GM21381 (cell line): Measurements from ENCODE around the gene OTOL1.

Source experiments
- ATAC-seq: cut with Tn5 transposase; IDR thresholded peaks from one replicate; pipeline ENCODE4 v1.9.1; 2021; ENCODE audit warnings: mild to moderate bottlenecking, moderate library complexity; ENCODE audit not compliant: unreplicated experiment

OTOL1 gene

GRCh38 chr3:161496508-161496907 lies at the start of gene OTOL1:
Gene OTOL1, plus strand, starts transcription at chr3:161496808. Its CDS starts 0 bp downstream, at chr3:161496808.
- no peak for ATAC-seq

DNA sequence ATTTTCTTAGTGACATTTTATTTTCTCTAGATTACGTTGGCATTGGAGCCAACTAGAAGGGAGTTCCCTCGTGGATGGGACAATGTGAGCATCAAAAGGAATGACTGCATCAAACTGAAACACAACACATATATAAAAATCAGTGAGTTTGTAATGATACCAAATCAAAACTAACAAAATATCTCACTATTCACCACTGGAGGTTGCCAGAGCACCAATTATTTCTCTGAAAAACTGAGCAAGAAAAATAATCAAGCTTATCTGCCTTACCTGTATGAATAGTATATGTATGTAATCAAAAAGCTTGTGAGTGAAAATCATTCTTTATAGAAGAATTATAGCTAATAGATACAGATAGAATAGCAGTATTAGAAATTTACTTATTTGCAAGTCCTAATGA lies 46.8 kb upstream of the OTOL1 start:
- no peak for ATAC-seq

DNA sequence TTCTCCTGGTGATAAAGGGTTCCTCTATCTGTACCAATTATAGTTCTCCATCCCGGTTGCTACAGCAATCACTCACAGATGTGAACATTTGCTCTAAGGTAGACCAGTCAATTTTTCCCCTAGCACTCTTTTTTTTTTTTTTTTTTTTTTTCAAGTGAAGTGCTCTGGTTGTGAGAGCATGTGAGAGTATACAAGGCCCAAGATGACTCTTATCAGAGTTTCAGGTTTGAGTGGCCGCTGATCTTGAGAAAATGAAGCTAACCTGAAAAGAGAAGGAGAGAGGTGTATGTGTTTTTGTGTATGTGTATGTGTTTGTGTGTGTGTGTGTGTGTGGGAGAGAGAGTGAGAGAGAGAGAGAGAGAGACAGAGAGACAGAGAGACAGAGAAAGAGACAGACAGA lies 44.4 kb upstream of the OTOL1 start:
- no peak for ATAC-seq

DNA sequence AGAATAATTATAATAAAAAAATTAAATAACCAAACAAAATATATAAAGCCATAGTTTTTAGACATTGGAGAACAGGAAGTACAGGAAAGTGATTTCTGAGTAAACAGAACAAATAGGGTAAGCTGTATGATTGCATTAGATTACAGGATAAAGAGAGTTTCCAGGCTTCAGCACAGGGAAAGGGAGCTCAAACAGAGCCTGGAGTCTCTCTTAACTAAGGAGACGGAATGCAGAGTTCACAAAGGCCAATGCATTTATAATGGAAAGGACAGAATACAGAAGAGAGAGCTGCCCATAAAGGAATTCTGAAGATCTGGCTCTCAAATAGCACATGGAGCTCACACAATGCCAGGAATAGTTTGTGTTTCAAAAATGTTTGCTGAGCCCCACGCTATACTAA lies 42.0 kb upstream of the OTOL1 start:
- no peak for ATAC-seq

DNA sequence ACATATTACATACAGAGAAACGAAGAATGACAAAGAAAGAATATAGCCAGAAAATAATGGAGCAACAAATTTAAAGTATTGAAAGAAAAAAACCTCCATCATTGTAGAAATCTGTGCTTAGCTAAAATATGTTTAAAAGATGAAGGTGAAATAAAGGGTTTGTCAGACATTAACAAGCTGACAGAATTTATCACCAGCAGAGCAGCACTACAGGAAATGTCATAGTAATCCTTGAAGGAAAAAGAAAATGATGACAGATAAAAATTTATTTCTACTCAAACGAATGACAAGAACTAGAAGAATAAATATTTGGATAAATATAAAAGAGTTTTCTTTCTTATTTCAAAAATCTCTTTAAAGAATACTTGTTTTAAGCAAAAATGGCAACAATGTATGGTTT lies 40.6 kb upstream of the OTOL1 start:
- ATAC-seq: no peak

DNA sequence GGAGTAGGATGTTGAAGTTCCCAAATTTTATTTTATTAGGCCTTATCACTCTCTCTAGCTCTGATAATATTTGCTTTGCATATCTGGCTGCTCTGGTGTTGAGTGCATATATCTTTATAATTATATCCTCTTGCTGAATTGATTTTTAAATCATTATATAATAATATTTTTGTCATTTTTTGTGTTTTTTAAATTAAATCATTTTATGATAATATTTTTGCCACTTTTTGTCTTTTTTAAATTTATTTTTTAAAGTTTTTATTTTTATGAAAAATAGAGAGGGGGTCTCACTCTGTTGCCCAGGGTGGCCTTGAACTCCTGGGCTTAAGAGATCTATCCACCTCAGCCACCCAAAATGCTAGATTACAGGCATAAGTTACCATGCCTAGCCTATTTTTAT lies 34.5 kb upstream of the OTOL1 start:
- ATAC-seq: no peak

GRCh38 chr3:161471211-161471610 lies 25.4 kb upstream of the OTOL1 start:
- ATAC-seq: no peak

DNA sequence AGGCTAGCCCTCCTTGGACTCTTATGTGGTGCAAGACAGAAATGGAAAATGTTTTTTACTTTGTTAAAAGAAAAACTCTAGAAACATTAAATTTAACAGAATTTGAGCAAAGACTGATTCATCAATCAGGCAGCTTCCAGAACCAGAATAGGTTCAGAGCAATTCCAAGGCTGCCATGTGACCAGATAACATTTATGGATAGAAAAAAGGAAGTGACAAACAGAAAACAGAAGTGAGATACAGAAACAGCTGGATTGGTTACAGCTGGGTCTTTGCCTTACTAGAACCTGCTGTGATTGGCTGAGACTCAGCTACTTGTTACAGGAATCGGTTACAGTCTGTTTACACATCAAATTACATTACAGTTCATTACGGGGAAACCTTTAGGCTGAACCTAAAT lies 22.5 kb upstream of the OTOL1 start:
- ATAC-seq: no peak

DNA sequence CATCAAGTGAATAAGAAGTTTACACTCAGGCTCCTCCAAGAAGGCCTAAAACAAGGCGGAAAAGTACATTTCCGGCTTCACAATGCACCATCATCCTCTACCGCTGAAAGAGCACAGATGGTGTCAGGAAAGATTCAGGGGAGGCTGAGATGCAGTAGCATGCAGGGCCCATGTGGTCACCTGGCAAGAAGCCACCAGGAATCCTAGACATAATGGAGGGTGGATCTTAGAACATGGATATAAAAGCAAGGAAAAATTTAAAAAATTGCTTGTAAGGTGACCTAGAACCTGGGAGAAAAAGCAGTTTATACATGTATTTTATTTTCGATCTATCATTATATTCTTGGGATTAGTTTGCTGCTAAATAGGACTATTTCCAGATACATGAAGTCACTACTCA lies 21.9 kb upstream of the OTOL1 start:
- ATAC-seq: no peak

- ATAC-seq: no peak
These were observed 21.4 kb upstream of the OTOL1 start for GRCh38 chr3:161475206-161475605.

DNA sequence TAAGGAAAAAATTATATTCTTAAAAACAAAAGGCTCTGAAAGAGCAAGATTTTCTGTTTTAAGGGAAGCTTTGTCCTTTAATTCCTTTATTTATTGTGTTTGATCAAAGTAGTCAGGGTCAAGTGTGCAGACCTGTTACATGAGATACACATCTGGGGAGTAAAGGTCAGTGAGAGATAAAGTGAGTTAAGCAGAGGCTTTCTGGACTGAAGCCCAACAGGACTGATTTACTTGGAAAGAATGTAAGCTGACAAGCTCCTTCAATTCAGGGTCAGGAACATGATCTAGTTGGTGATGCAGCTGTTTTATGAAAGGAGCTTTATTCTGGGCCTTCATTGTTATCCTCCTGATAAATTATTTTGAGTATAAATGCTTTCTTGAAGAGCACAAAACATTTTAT lies 20.7 kb upstream of the OTOL1 start:
- ATAC-seq: no peak

GRCh38 chr3:161484226-161484625 lies 12.4 kb upstream of the OTOL1 start:
- ATAC-seq: no peak

- peak; percentile 40 for ATAC-seq
These were observed 8.3 kb upstream of the OTOL1 start for GRCh38 chr3:161488284-161488683.

DNA sequence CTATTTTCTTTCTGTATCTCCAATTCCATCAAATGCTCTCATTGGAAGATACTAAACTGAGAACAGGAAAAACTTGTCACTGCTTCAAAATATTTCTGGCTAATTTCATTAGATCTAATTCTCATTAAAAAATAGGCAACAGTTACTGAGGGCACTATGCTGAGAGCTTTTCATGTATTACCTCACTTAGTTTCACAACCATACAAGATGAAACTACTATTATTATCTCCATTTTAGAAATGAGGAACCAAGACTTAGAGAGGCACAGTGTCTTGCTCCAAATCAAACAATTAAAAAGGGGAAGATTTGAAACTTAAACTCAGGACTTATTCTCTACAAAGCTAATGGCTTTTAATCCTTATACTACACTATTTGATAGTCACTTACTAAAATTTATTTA lies 7.2 kb upstream of the OTOL1 start:
- peak; percentile 97 for ATAC-seq

DNA sequence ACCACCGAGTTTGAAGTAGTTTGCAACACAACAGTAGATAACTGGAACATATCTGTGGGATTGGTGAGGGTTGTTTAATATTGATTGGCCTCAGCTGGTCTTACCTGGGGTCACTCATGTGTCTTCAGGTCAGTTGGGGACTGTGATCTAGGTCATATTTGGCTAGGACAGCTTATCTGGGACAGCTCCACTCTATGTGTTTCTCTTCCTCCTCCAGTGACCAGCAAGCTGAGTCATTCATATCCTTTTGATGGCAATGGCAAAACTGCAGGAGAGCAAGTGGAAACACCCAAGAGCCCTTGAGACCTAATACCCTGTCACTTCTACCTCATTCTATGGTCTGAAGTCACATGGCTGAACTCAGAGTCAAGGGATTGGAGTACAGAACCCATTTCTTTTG lies 5.8 kb upstream of the OTOL1 start:
- peak; percentile 42 for ATAC-seq

- ATAC-seq: no peak
These were observed 1.8 kb downstream of the OTOL1 start for GRCh38 chr3:161498259-161498921.

- ATAC-seq: no peak
These were observed 3.6 kb downstream of the OTOL1 start for GRCh38 chr3:161500068-161500796.

GRCh38 chr3:161503271-161503670 lies 6.7 kb downstream of the OTOL1 start:
- no peak for ATAC-seq

GRCh38 chr3:161508852-161509477 lies 12.4 kb downstream of the OTOL1 start:
- ATAC-seq: peak; percentile 75

GRCh38 chr3:161510510-161511260 lies 14.1 kb downstream of the OTOL1 start:
- no peak for ATAC-seq

GRCh38 chr3:161523916-161524315 lies 27.3 kb downstream of the OTOL1 start:
- ATAC-seq: no peak
